ENCODE measurements around the gene CDC42BPG.

CDC42BPG gene

GRCh38 chr11:64879244-64879900 lies 34.9 kb upstream of the CDC42BPG start:
- no peak for DNase-seq (ENCODE audit: low read depth)

GRCh38 chr11:64878494-64879243 lies 34.2 kb upstream of the CDC42BPG start, which contains the start of gene EHD1:
TSS of gene EHD1 (minus strand) at chr11:64878621. CDS start at chr11:64878464, 157 bp downstream.
- peak; percentile 99 for DNase-seq (ENCODE audit: low read depth)

GRCh38 chr11:64878223-64878493 lies 33.7 kb upstream of the CDC42BPG start:
- DNase-seq (ENCODE audit: low read depth) = no peak

GRCh38 chr11:64877390-64878222 lies 33.2 kb upstream of the CDC42BPG start:
- DNase-seq (ENCODE audit: low read depth) = no peak

GRCh38 chr11:64876835-64877341 lies 32.4 kb upstream of the CDC42BPG start:
- DNase-seq (ENCODE audit: low read depth) = no peak

- DNase-seq (ENCODE audit: low read depth) = no peak
Observed at GRCh38 chr11:64876229-64876750, 31.8 kb upstream of the CDC42BPG start.

- no peak for DNase-seq (ENCODE audit: low read depth)
Observed at GRCh38 chr11:64875369-64876228, 31.1 kb upstream of the CDC42BPG start.

- no peak for DNase-seq (ENCODE audit: low read depth)
Observed at GRCh38 chr11:64874308-64875240, 30.1 kb upstream of the CDC42BPG start.

GRCh38 chr11:64872790-64873488 lies 28.5 kb upstream of the CDC42BPG start:
- DNase-seq (ENCODE audit: low read depth) = no peak

- DNase-seq (ENCODE audit: low read depth) = no peak
Observed at GRCh38 chr11:64871492-64871891, 27.0 kb upstream of the CDC42BPG start.

- DNase-seq (ENCODE audit: low read depth) = no peak
Observed at GRCh38 chr11:64870893-64871466, 26.5 kb upstream of the CDC42BPG start.

GRCh38 chr11:64870176-64870892 lies 25.9 kb upstream of the CDC42BPG start:
- no peak for DNase-seq (ENCODE audit: low read depth)

GRCh38 chr11:64869571-64870175 lies 25.2 kb upstream of the CDC42BPG start:
- no peak for DNase-seq (ENCODE audit: low read depth)

- DNase-seq (ENCODE audit: low read depth) = no peak
Observed at GRCh38 chr11:64868904-64869570, 24.6 kb upstream of the CDC42BPG start.

- DNase-seq (ENCODE audit: low read depth) = no peak
Observed at GRCh38 chr11:64867748-64868462, 23.5 kb upstream of the CDC42BPG start.

GRCh38 chr11:64866173-64866491 lies 21.7 kb upstream of the CDC42BPG start:
- DNase-seq (ENCODE audit: low read depth) = no peak
